HCT116 (cell line): Measurements from ENCODE around the gene FGL2. TPM values are rescaled to one million over a fixed set of nuclear protein-coding genes. Genes with fewer than 3 reads are reported as not detected.

ENCODE experiments used
- ATAC-seq: fragments of 200-7000 bp; cut with Tn5 transposase; 2 replicates; pipeline ENCODE4 v1.9.1; 2020; ENCODE audit warnings: mild to moderate bottlenecking, moderate library complexity
- BruUV-seq: library from RNA; stranded (reverse); fragments of 400-500 nt; replicated peaks from 2 replicates; lab custom pipeline; 2021; lab: Mats Ljungman, UMichigan
- CTCF ChIA-PET: fragments of 300-600 bp; sonication (Branson Sonifier 250); formaldehyde crosslinking; loops from one replicate; lab custom pipeline; 2021; ENCODE audit warnings: antibody characterized with exemption; lab: Charles Lee
- POLR2A ChIA-PET: fragments of 300-600, 350-600 bp; sonication (Branson Sonifier 250); formaldehyde crosslinking; loops from one replicate; lab custom pipeline; 2021; ENCODE audit warnings: antibody characterized with exemption; lab: Charles Lee
- RAD21 ChIA-PET, 2 experiments: fragments of 300-600 bp; sonication (Branson Sonifier 250); formaldehyde crosslinking; loops; one replicate each; lab custom pipeline; 2023; ENCODE audit warnings: low total read pairs in 2 of 2; ENCODE audit not compliant: uncharacterized antibody in 2 of 2, unreplicated experiment in 2 of 2, low non-redundant PET in 1 of 2; lab: Charles Lee
- DNase-seq: peaks from one replicate; pipeline ENCODE4 v3.0.0-alpha.2; 2010; ENCODE audit warnings: low read depth, low spot score
- H2AFZ ChIP-seq: fragments of 200-600 bp; shearing (Covaris generic), sonication (generic); 2 replicates; pipeline ENCODE4 v1.6.1; 2017; ENCODE audit warnings: low read depth, mixed run types, mixed read lengths, antibody characterized with exemption, low read length; ENCODE audit not compliant: poor library complexity, severe bottlenecking
- H3K27ac ChIP-seq: 2 replicates; pipeline ENCODE4 v1.5.1; 2012; ENCODE audit warnings: low read depth, low read length
- H3K27me3 ChIP-seq: fragments of 200-600 bp; sonication (generic); 2 replicates; pipeline ENCODE4 v1.6.1; 2016; ENCODE audit warnings: mixed run types, low read length, mixed read lengths; ENCODE audit not compliant: insufficient read depth
- H3K36me3 ChIP-seq, 2 experiments: fragments of 200-500 bp in 1 of 2; fragments of 200-600 bp in 1 of 2; sonication (Bioruptor generic) in 1 of 2; sonication (generic) in 1 of 2; 2 replicates each; pipeline versions ENCODE4 v1.5.1 to v1.6.1; 2014 to 2016; ENCODE audit warnings: low read length in 2 of 2, inconsistent platforms in 1 of 2, mixed read lengths in 1 of 2, mixed run types in 1 of 2; ENCODE audit not compliant: insufficient read depth in 2 of 2, control insufficient read depth in 1 of 2
- H3K4me1 ChIP-seq, 2 experiments: fragments of 200-600 bp in 1 of 2; sonication (generic) in 1 of 2; 2 replicates each; pipeline versions ENCODE4 v1.5.1 to v1.6.1; 2012 to 2017; ENCODE audit warnings: low read length in 2 of 2, inconsistent platforms in 1 of 2, mild to moderate bottlenecking in 1 of 2, mixed read lengths in 1 of 2, mixed run types in 1 of 2, moderate library complexity in 1 of 2; ENCODE audit not compliant: insufficient read depth in 2 of 2, control insufficient read depth in 1 of 2
- H3K4me2 ChIP-seq: fragments of 200-600 bp; sonication (generic); 2 replicates; pipeline ENCODE4 v1.6.1; 2017; ENCODE audit warnings: mixed run types, low read length, mixed read lengths
- H3K4me3 ChIP-seq, 2 experiments: fragments of 200-600 bp in 1 of 2; sonication (generic) in 1 of 2; replicated peaks in 1 of 2; 2 replicates each; pipeline ENCODE4 v1.5.1; 2011 to 2016; ENCODE audit warnings: low read length in 2 of 2, control low read depth in 1 of 2, low read depth in 1 of 2, mild to moderate bottlenecking in 1 of 2, mixed read lengths in 1 of 2, mixed run types in 1 of 2
- H3K79me2 ChIP-seq: fragments of 200-600 bp; sonication (generic); 2 replicates; pipeline ENCODE4 v1.6.1; 2017; ENCODE audit warnings: mild to moderate bottlenecking, mixed run types, low read length, moderate library complexity, mixed read lengths; ENCODE audit not compliant: insufficient read depth
- H3K9ac ChIP-seq: fragments of 200-600 bp; sonication (generic); 2 replicates; pipeline ENCODE4 v1.6.1; 2016; ENCODE audit warnings: low read length, mixed read lengths
- H3K9me2 ChIP-seq: fragments of 200-600 bp; sonication (generic), shearing (Covaris generic); 2 replicates; pipeline ENCODE4 v1.6.1; 2017; ENCODE audit warnings: mixed run types, mild to moderate bottlenecking, moderate library complexity; ENCODE audit not compliant: insufficient read depth
- H3K9me3 ChIP-seq, 2 experiments: fragments of 200-500 bp in 1 of 2; fragments of 200-600 bp in 1 of 2; sonication (Bioruptor generic) in 1 of 2; sonication (generic) in 1 of 2; 2 replicates each; pipeline ENCODE4 v1.6.1; 2014 to 2017; ENCODE audit warnings: low read length in 2 of 2, mixed read lengths in 2 of 2, inconsistent platforms in 1 of 2, low read depth in 1 of 2, mild to moderate bottlenecking in 1 of 2, mixed run types in 1 of 2, moderate library complexity in 1 of 2; ENCODE audit not compliant: control insufficient read depth in 1 of 2, insufficient read depth in 1 of 2
- H4K20me1 ChIP-seq: fragments of 200-600 bp; sonication (generic), shearing (Covaris generic); 2 replicates; pipeline ENCODE4 v1.6.1; 2017; ENCODE audit warnings: mixed run types, mild to moderate bottlenecking, moderate library complexity; ENCODE audit not compliant: insufficient read depth
- CBX3 ChIP-seq: IDR thresholded peaks from 2 replicates; pipeline ENCODE4 v1.6.1; 2012; ENCODE audit warnings: low read depth
- CEBPB ChIP-seq: IDR thresholded peaks from 2 replicates; pipeline ENCODE4 v1.6.1; 2012; ENCODE audit warnings: low read depth
- EZH2 ChIP-seq: fragments of 200-600 bp; sonication (generic); IDR thresholded peaks from 2 replicates; pipeline ENCODE4 v1.6.1; 2017; ENCODE audit warnings: antibody characterized with exemption, mixed run types
- EZH2phosphoT487 ChIP-seq: fragments of 200-600 bp; IDR thresholded peaks from 2 replicates; pipeline ENCODE4 v1.6.1; 2018; ENCODE audit warnings: antibody characterized with exemption, borderline replicate concordance
- FOSL1 ChIP-seq: IDR thresholded peaks from 2 replicates; pipeline ENCODE4 v1.6.1; 2012; ENCODE audit warnings: low read depth
- POLR2AphosphoS5 ChIP-seq: IDR thresholded peaks from 2 replicates; pipeline ENCODE4 v1.6.1; 2011; ENCODE audit warnings: mild to moderate bottlenecking, low read depth, low read length, moderate library complexity
- RAD21 ChIP-seq: IDR thresholded peaks from 2 replicates; pipeline ENCODE4 v1.6.1; 2012; ENCODE audit warnings: low read depth, mild to moderate bottlenecking
- SIN3A ChIP-seq: IDR thresholded peaks from 2 replicates; pipeline ENCODE4 v1.6.1; 2012; ENCODE audit warnings: low read depth
- SP1 ChIP-seq: IDR thresholded peaks from 2 replicates; pipeline ENCODE4 v1.6.1; 2012; ENCODE audit warnings: low read depth
- SRF ChIP-seq: IDR thresholded peaks from 2 replicates; pipeline ENCODE4 v1.6.1; 2012; ENCODE audit warnings: low read depth
- ZFX ChIP-seq: fragments of 450-650 bp; IDR thresholded peaks from 2 replicates; pipeline ENCODE4 v1.6.1; 2017
- ZNF274 ChIP-seq: fragments of 200-500 bp; sonication (Bioruptor generic); IDR thresholded peaks from 2 replicates; pipeline ENCODE4 v1.6.1; 2014; ENCODE audit warnings: mild to moderate bottlenecking, low read depth, low read length, inconsistent platforms
- intact Hi-C: fragments of 100-400 bp; cut with micrococcal nuclease; formaldehyde crosslinking; loops from 2 replicates; pipeline ENCODE4 v1.10.0; 2022
- total RNA-seq: library from RNA; stranded (reverse); gene quantifications from one replicate; pipeline ENCODE4 v1.2.1, GENCODE V29; 2021; ENCODE audit not compliant: unreplicated experiment
- TF ChIP-seq, protein P1 (sequence below): IDR thresholded peaks from 2 replicates; pipeline ENCODE4 v1.6.1; 2012; ENCODE audit warnings: low read depth
- TF ChIP-seq, protein P2 (sequence below): IDR thresholded peaks from 2 replicates; pipeline ENCODE4 v1.6.1; 2011; ENCODE audit warnings: mild to moderate bottlenecking, low read length, moderate library complexity; ENCODE audit not compliant: insufficient replicate concordance; ENCODE audit errors: extremely low read depth
- TF ChIP-seq, protein P3 (sequence below): IDR thresholded peaks from 2 replicates; pipeline ENCODE4 v1.6.1; 2012

FGL2 gene
- total RNA-seq, 1 experiment from 2014 or later = not detected

DNA sequence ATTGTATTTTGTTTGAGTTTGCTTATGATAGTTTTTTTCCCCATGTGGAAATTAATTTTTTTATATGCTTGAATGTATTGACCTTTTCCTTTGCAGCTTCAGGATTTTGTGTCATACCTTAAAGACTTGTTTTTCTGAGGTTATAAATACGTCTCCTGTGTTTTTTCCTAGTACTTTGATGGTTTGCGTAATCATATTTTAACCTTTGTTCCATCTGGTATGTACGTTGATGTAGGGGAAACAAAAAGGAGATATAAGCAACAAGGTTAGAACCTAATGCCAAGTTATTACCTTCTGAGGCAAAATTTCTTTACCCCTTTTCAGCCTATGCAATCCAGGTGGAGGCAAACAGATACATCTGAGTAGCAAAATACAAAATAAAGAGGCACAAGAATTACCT, 17.9 kb downstream of the FGL2 start (continued):
- TF ChIP-seq, protein P1, sequence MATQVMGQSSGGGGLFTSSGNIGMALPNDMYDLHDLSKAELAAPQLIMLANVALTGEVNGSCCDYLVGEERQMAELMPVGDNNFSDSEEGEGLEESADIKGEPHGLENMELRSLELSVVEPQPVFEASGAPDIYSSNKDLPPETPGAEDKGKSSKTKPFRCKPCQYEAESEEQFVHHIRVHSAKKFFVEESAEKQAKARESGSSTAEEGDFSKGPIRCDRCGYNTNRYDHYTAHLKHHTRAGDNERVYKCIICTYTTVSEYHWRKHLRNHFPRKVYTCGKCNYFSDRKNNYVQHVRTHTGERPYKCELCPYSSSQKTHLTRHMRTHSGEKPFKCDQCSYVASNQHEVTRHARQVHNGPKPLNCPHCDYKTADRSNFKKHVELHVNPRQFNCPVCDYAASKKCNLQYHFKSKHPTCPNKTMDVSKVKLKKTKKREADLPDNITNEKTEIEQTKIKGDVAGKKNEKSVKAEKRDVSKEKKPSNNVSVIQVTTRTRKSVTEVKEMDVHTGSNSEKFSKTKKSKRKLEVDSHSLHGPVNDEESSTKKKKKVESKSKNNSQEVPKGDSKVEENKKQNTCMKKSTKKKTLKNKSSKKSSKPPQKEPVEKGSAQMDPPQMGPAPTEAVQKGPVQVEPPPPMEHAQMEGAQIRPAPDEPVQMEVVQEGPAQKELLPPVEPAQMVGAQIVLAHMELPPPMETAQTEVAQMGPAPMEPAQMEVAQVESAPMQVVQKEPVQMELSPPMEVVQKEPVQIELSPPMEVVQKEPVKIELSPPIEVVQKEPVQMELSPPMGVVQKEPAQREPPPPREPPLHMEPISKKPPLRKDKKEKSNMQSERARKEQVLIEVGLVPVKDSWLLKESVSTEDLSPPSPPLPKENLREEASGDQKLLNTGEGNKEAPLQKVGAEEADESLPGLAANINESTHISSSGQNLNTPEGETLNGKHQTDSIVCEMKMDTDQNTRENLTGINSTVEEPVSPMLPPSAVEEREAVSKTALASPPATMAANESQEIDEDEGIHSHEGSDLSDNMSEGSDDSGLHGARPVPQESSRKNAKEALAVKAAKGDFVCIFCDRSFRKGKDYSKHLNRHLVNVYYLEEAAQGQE = no peak
- no peak for TF ChIP-seq SP1
- TF ChIP-seq POLR2AphosphoS5 = no peak
- TF ChIP-seq EZH2phosphoT487 = no peak

GRCh38 chr7:77181015-77181595, 18.5 kb downstream of the FGL2 start:
- H3K4me3 ChIP-seq = no peak overlapping the region
- H3K36me3 ChIP-seq = no peaks in the 10 kb centered on the region
- no TSS peak for BruUV-seq
- no peaks in the 10 kb centered on the region for H3K79me2 ChIP-seq
- intact Hi-C loops = no loop called here
- TF ChIP-seq SP1 (no peak), SRF (no peak), CBX3 (no peak), RAD21 (no peak), ZNF274 (no peak), EZH2phosphoT487 (no peak), POLR2AphosphoS5 (no peak), SIN3A (no peak), ZFX (no peak), CEBPB (no peak), FOSL1 (no peak), EZH2 (no peak)
- TF ChIP-seq, protein P1 = no peak
- TF ChIP-seq, protein P2, sequence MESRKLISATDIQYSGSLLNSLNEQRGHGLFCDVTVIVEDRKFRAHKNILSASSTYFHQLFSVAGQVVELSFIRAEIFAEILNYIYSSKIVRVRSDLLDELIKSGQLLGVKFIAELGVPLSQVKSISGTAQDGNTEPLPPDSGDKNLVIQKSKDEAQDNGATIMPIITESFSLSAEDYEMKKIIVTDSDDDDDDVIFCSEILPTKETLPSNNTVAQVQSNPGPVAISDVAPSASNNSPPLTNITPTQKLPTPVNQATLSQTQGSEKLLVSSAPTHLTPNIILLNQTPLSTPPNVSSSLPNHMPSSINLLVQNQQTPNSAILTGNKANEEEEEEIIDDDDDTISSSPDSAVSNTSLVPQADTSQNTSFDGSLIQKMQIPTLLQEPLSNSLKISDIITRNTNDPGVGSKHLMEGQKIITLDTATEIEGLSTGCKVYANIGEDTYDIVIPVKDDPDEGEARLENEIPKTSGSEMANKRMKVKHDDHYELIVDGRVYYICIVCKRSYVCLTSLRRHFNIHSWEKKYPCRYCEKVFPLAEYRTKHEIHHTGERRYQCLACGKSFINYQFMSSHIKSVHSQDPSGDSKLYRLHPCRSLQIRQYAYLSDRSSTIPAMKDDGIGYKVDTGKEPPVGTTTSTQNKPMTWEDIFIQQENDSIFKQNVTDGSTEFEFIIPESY = no peak
- TF ChIP-seq, protein P3, sequence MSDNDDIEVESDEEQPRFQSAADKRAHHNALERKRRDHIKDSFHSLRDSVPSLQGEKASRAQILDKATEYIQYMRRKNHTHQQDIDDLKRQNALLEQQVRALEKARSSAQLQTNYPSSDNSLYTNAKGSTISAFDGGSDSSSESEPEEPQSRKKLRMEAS = no peak
- RAD21 ChIA-PET = no interaction called here
- H3K4me2 ChIP-seq = no peak overlapping the region
- CTCF ChIA-PET = no interaction called here
- H3K9me2 ChIP-seq = no peaks in the 10 kb centered on the region
- no peaks in the 10 kb centered on the region for H3K27me3 ChIP-seq
- H2AFZ ChIP-seq = no peak overlapping the region
- ATAC-seq (0 out of 2 replicates have a peak, but pooled peaks have one; percentile 38), DNase-seq (no peak)
- no peaks in the 10 kb centered on the region for H3K9me3 ChIP-seq
- H3K9ac ChIP-seq = no peak overlapping the region
- no peak overlapping the region for H3K27ac ChIP-seq
- H4K20me1 ChIP-seq = no peaks in the 10 kb centered on the region
- H3K4me1 ChIP-seq = peaks cover 0 to 4% of the 10 kb centered on the region in 2 experiments; a peak in 1 of 4 replicates
- POLR2A ChIA-PET = no interaction called here
